Activated T-cell treated with anti-CD3 and anti-CD28 coated beads for 1 hour (primary cell): ENCODE results near the gene LDLRAD4.
"Not testable (repeated sequence)": the region's sequence is repeated elsewhere in the genome, so short reads cannot be mapped to it uniquely, and the experiment has no call there.

Experiments used
- DNase-seq: peaks from one replicate; pipeline ENCODE4 v3.0.0-alpha.2; 2020; ENCODE audit warnings: low read depth

Gene LDLRAD4

DNA sequence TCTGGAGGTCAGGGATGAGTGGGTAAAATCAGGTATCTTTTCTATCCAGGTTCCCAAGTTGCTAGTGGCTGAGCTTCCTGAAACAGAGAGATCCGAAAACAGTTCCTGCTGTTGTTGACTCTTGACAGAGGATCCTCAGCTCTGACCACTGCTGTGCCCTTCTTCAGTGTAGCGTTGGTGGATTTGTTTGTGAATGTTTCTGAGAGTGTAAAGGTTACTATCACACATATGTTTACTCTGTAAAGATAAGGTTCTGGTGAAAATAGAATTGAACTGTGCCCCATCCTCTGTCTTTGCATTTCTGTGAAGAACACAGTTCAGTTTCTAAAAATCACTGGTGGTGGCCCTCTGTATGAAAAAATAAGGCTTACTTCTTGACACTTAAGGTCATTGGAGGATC lies 119.8 kb downstream of the LDLRAD4 start:
- no peak for DNase-seq

DNA sequence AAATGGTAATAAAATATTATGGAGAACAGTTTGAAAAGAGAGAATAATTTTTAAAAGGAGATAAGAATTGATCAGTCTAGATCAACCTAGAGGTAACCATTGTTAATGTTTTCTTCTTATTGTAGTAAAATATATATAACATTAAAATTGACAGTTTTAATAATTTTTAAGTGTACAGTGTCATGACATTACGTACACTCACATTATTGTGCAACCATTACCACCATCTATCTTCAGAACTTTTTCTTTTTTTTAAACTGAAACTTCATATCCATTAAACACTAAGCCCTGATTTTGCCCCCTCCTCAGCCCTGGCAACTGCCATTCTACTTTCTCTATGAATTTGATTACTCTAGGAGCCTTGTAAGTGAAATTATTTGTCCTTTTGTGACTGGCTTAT lies 121.1 kb downstream of the LDLRAD4 start:
- no peak for DNase-seq

DNA sequence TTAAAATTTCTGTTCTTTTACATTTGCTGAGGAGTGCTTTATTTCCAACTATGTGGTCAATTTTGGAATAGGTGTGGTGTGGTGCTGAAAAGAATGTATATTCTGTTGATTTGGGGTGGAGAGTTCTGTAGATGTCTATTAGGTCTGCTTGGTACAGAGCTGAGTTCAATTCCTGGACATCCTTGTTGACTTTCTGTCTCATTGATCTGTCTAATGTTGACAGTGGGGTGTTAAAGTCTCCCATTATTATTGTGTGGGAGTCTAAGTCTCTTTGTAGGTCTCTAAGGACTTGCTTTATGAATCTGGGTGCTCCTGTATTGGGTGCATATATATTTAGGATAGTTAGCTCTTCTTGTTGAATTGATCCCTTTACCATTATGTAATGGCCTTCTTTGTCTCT lies 127.9 kb downstream of the LDLRAD4 start:
- not testable (repeated sequence) for DNase-seq

DNA sequence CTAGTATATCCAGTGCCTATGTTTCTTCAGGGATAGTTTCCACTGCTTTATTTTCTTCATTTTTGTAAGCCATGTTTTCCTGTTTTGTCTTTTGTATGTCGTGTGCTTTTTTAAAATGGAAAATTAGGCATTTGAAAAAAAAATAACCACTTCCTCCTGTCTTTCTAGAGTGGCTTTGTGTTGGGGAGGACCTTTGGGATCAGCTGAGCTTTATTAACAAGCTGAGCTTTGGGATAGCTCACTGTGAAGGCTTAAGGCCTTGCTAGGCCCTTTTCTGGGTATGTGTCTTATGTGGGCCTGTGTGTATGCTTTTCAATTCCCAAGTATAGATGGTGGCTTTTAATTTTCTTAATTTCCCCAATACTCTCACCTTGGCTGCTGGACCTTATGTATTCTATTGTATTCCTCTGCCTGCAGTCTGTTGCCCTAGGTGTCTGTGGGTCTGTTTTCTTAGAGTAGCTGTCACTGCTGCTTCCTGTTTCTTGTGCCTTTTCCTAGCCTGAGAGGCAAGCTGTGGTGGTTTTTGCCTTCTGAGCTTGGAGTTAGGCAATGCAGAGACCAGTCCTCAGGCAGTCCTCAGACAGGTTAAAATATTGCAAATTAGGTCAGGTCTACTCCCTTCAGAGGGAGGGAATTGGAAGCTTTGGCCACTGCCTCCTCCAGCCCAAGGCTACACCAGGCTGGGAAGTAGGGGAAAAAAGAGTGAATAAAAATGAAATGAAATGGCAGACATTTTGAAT lies 134.7 kb downstream of the LDLRAD4 start:
- no peak for DNase-seq

DNA sequence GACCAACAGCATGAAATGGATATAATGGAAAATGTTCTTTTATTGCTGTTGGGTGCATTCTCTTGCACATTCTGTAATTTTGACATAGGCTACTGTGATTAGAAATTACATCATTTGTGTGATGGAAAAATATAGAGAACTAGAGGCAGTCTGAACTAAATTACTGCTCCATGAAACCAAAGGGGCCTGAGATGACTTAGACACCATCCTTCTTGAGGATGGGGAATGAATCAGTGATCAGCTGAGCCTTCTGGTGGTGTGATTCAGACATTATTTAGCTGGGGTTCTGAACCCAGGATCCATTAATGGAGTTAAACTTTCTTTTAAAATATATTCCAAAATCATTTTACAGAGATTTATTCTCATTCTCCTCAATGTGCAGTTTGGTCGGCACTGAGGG lies 135.8 kb downstream of the LDLRAD4 start:
- no peak for DNase-seq

DNA sequence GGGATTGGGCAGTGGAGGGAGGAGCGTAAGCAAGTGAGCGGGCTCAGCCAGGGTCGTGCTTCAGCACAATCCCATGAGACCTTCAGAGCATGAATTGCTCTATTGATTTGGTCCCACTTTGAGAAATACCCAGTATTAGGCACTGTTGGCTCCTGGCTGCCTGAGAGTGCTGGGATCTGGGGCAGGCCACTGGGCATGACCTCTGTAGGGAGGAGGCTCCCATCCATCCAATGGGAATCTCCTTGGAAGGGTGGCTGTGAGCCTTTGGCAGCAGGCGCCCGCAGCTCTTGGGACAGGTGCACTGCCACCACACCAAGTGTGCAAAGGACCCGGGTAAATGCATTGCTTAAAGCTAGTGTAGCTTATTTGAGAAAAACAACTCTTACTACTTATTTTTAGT lies 137.5 kb downstream of the LDLRAD4 start:
- DNase-seq, result no peak

DNA sequence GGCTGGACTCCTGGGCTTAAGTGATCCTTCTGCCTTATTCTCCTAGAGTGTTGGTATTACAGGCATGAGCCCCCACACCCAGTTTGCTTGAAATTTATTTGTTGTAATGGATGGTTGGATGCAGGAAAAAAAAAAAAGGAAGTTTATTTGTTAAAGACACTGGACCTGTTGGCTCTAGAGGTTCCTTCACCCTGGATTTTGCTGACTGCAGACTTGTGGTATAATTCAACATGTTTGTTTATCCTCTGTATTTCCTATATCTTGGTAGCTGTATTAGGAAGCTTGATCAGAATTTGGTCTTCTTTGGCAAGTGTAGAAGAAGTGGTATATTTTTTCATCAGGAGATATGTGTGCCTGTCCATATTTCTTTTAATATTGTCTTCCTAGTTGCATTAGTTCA lies 138.7 kb downstream of the LDLRAD4 start:
- DNase-seq, result no peak

DNA sequence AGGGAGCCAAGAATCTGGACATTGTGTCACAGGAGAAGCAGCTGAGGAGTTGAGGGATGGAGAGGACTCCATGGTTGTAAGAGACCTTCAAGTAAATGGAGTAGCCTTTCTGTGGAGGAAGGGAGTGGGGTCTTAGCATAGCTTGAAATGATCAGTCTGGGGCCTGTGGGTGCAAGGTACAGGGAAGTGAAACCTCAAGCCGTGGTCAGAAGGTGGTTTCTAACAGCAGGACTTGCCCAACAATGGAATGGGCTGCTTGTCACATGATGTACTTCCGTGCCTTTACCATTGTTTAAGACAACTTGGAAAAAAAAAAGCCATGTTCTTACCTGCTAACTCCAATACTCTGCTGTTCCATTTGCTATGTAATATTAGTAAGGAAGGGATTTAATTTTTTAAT lies 140.7 kb downstream of the LDLRAD4 start:
- DNase-seq, result no peak

DNA sequence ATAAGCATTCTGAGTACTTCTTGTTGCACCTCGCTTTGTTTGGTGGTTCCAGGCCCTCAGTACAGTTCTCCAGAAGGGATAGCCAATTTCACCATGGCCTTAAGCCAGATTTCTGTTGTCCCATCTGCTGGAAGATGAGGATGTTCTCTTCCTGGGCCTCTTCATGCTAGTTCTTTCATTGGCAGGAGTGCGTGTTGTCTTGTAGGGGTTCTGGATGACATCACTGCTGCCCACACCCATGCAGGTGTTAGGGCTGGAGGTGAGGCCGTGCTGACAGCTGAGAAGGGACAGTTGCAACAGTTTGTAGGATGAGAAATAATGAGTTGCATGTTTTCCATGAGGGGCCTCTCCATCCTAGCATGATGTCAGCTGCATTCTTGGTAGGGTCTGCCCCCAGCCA lies 142.9 kb downstream of the LDLRAD4 start:
- DNase-seq, result no peak

DNA sequence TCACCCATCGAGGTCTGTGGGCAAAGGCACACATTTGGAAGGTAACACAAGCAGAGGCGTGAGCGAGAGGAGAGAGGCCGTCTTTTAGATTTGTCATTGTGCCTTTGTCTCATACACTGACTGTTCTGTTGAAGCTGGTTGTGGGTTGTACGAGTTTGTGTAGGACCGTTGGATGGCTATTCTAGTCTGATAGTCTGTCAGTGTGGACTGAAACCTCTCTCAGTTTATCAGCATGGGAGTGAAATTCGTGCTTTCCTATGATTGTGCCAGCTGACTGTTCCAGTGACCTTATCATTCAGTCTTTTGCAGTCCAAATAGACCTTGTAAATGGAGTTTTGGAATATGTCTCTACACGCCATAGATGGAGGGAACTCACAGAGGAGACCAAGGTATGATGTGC lies 143.5 kb downstream of the LDLRAD4 start:
- no peak for DNase-seq

DNA sequence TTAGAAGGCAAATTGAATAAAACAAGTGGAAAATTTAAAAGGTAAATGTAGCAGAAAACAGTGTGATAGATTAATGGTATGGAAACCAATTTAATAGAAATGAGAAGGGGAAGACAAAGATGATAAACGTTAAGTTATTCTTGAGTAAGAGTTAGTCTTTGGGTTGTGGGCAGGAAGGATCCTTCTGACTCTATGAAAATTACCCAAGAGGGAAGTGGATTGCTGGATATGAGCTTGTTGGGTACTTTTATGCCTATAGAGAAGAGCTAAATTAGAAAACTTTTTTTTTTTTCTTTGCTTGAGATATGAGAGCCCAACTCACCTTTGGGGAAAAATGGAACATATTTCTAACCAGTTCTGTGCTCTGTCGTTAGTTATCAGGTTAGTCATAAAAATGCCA lies 144.0 kb downstream of the LDLRAD4 start:
- no peak for DNase-seq

DNA sequence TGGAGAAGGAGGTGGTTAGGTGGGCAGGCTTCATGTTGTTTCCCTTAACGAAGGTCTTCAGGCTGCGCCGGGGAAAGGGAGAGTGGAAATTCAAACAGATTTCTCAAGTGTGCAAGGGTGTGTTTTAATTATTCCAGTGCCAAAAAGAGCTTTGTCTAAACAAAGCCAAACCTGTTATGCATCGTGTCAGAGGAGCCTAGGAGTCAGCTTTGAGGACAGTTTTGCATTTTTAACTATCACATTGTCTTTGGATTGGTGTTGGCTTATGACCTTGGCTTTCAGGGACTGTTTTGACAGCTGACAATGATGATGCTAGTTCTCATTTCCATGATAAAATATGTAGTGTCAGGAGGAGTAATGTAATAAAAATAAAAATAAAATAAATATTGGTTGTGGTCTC lies 144.8 kb downstream of the LDLRAD4 start:
- DNase-seq, result no peak

DNA sequence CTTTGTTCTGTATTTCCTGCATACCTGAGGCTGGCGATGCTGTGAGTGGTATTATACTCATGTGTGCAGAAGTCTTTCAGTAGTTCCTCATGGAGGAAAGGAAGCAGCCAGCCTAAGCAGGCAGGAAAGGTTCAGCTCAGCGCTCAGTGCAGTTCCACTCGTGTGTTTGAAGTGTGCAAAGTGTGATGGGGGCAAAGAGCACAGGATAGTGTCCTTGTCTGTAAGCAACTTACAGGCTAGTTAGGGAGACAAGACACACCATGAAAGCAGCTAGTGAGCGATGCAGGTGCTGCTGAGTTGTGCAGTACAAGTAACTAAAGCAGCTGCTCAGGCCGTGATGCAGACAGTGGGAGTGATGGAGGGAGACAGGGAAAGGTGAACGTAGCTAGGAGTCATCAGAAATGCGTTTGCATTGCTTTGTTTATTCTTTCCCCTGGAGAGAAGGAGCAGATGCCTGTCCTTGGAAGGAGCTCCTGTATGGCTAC lies 146.2 kb downstream of the LDLRAD4 start:
- DNase-seq, result no peak

DNA sequence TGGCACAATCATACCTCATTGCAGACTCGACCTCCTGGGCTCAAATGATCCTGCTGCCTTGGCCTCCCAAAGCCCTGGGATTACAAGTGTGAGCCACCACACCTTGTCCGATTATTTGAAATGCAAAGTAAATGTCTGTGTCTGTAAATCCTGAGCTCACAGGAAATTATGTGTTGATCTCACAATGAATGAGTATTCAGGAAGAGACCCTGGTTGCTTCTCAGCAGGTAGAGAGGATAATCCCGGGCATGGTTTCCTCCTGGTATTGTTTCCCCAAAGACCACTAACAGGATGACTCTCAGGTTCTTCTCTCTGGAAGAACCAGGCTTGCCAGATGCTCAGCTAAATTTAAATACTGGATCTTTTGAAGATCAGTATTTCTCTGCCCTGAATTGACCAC lies 147.6 kb downstream of the LDLRAD4 start:
- no peak for DNase-seq

DNA sequence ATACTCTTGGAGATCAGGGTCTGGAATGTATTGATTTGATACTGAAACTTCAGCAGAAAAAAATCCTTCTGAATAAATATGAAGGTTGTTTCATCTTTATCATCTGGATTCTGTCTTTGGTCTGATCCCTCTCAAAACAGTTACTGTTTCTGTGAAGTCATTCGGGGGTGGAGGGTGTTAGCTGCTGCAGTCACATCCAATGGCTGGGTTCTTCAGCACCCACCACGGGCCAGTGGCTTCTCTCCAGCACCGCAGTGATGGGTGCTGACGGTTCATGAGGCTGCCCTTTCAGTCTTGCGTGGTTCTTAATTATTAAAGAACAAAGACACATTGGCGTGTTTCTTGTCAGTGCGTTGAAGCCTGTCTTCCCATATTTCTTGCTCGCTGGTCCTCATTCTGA lies 148.0 kb downstream of the LDLRAD4 start:
- DNase-seq, result no peak

DNA sequence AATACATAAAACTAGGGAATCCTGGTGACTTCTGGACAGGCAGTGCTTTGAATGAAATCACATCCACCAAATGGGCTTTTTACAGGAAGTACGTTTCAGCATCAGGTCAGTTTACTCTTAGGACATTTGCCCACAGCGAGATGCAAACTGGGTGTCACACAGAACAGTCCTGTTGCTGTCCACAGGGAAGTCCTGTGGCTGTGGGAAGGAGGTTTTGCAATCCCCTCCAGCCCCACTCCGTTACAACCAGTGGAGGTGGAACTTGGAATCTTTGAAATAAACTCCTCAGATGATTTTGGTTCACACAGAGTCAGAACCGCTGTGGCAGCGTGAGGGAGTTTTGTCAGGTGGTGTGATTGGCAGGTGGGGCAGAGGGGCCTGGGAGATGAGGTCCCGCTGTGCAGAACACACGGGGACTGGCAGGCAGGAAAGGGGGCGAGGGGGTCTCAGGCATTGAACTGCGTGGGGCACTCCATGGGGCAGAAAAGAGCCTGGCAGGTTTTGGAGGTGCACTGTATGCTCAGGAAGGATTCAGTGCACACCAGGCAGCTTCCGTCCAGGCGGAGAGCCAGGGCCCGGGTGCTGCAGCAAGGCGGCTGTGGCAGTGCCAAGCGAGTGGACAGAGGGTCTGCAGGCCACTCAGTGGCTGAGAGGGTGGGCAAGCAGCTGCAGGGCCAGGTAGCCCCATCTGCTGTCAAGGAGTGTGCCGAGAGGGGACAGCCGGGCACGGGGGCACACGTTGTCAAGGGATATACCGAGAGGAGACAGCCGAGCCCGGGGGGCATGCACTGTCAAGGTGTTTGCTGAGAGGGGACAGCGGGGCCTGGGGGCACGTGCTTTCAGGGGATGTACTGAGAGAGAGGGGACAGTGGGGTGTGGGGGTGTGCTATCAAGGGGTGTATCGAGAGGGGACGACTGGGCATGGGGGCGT lies 148.7 kb downstream of the LDLRAD4 start:
- no peak for DNase-seq

DNA sequence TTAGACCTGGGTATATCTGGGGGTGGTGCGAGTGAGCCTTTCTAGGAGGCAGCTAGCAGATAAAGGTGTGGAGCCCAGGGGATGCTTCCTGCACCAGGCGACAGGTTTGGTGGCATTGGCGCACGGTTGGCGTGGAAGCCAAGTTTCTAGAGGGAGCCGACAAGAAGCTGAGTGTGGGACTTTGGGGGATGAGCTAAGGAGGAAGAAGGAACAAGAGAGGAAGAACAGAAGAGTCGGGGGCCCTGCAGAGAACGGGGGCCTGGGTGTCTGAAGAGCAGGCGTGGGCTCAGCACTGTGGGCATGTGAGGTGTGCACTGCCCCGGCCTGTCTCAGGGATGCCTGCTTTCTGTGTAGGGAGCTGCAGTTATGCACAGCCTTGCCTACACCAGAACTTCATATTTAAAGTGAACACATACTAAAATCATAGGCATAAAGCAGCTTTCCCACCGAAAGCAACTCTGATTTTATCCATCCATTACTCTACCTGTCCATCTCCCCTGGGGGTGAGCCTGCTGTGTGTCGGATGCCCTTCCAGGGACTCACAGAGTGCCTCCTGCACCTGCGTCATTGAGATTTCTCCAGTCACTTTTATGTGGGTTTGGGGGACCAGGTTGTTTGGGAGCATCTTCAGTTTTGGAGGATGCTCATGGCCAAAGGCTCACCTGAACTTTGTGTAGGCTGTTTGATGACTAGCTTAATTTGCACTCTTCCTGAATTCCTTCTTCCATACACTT lies 149.7 kb downstream of the LDLRAD4 start:
- no peak for DNase-seq

DNA sequence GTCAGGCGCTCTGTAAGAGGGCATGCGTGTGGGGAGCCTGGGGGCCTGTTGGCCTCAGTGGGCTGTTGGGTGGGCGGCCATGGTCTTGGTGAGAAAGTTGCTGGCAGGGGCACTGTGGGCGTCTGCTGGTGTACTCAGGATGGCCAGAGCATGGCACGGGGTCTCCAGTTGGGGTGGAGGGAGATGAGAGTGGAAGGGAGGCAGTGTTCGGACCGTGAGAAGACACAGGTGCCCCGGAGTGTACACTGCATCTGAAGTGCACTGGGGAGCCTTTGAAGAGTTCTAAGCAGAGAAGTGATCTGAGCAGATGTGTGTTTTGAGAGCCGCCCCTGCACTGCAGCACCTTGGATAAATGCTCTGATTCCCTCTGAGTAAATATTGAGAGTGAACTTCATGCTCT lies 150.8 kb downstream of the LDLRAD4 start:
- no peak for DNase-seq

DNA sequence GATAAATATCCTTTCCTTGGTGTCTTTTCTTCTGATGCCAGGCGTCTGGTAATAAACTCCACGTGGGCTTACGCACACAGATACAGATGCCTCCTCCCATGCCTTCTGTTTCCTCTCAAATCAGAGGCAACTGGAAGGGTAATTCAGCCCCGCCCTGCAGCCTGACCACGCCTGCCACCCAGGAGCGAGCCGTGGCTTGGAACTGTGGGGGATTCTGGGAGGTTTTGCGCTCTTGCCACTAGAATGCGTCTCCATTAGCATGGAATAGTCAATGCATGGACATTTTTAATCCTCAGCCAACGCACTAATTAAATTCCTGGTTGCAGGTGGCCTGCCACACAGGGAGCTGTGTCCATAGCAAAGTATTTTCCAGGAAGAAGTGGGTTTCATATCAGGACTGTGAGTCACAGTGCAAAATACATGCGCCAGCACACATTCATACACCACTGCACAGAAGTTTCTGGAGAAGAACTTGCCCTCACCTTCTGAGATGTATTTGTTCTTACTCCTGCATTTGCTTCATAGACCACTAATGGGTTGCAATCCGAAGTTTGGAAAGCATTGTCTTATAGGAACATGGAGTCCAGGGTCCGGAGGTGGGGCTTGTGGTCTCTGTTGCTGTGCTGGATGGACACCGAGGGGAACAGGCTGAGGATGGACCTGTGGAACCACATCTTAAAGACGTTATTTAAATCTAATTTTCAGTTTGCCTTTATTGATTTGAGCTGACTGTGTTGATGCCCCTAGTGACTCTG lies 151.4 kb downstream of the LDLRAD4 start:
- no peak for DNase-seq

DNA sequence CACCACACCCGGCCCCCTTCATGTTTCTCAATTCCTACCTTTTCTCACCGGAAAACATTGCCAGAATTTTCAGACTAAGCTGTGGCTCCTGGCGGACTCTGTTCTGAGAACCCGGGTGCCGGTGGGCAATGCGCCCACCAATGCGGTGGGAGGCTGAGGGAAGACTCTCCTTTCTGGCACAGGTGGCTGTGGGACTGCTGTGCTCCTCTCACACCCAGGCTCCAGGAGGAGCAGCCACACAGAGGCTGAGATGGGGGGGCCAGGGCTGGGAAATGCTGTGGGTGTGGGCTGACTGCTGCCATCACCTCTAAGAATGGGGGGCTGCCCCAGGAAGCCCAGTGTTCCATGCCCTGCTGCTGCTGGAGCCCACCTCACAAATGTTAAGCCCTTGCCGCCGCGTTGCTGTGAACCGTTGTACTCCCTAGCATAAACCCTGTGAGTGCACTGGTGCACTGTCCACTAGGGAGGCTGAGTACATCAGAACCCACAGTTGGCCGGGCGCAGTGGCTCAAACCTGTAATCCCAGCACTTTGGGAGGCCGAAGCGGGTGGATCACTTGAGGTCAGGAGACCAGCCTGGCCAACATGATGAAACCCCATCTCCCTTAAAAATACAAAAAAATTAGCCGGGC lies 152.6 kb downstream of the LDLRAD4 start:
- no peak for DNase-seq

DNA sequence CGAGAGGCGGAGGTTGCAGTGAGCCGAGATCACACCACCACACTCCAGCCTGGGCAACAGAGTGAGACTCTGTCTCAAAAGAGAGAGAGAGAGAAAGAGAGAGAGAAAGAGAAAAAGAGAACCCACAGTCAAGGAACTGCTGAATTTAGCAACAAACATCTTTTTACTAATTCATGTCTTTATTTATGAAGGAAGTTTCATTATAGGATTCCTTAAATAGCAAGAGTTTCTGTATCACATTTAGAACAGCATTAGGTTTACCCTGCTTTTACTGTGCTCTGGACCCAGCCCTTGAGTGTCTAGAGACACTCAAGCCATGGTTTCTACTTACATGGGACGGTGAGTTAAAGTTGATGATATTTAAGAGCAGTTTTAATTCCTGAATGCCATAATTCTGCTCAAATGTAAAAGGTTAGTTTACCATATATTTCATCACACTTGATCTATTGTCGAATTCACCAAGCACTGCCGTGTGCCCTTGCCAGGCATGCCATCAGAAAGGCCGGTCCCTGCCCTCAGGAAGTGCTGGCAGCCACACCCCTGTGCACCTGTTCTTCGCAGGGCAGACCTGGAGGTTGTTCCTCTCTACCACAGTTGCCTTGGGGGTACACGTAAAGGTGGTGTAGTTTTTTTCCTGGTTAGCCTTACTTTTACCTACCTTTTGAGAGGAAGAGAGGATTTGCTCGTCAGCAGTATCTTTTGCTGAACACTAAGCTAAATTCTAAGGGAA lies 153.3 kb downstream of the LDLRAD4 start:
- DNase-seq, result no peak
